CD4-positive, alpha-beta T cell (primary cell): ENCODE results near the gene MCRIP2. TPM values are rescaled to one million over a fixed set of nuclear protein-coding genes. Genes with fewer than 3 reads are reported as not detected.

ENCODE experiments used
- ATAC-seq: fragments of 200-7000 bp; cut with Tn5 transposase; one replicate; pipeline ENCODE4 v1.10.0; 2022; ENCODE audit warnings: mild to moderate bottlenecking; ENCODE audit not compliant: poor library complexity
- CTCF ChIA-PET: fragments of 350-600 bp; sonication (Branson Sonifier 250); formaldehyde crosslinking; loops from one replicate; lab custom pipeline; 2021; ENCODE audit warnings: antibody characterized with exemption, inconsistent platforms; lab: Charles Lee
- POLR2A ChIA-PET: fragments of 350-600 bp; sonication (Branson Sonifier 250); formaldehyde crosslinking; loops from one replicate; lab custom pipeline; 2021; ENCODE audit warnings: antibody characterized with exemption, inconsistent platforms; lab: Charles Lee
- DNase-seq, 14 experiments: peaks; one replicate each; pipeline ENCODE4 v3.0.0-alpha.2; 2013 to 2020; ENCODE audit warnings: mixed read lengths in 2 of 14
- H3K27ac ChIP-seq, 2 donors: one replicate each; pipeline versions ENCODE4 v1.5.1 to v1.7.0; 2013; ENCODE audit warnings: low read length in 2 of 2, low read depth in 1 of 2, mild to moderate bottlenecking in 1 of 2
- H3K27me3 ChIP-seq, 2 experiments: 1 replicate in 1 of 2; 2 replicates in 1 of 2; pipeline versions ENCODE4 v1.6.1 to v1.7.0; 2013; ENCODE audit warnings: low read length in 2 of 2, control low read depth in 1 of 2, mild to moderate bottlenecking in 1 of 2, moderate library complexity in 1 of 2; ENCODE audit not compliant: insufficient read depth in 2 of 2, control insufficient read depth in 1 of 2
- H3K36me3 ChIP-seq: one replicate; pipeline ENCODE4 v1.6.1; 2013; ENCODE audit warnings: low read length, control low read depth; ENCODE audit not compliant: insufficient read depth
- H3K4me1 ChIP-seq: one replicate; pipeline ENCODE4 v1.6.1; 2013; ENCODE audit warnings: low read length, control low read depth; ENCODE audit not compliant: insufficient read depth
- H3K4me3 ChIP-seq: one replicate; pipeline ENCODE4 v1.5.1; 2013; ENCODE audit warnings: mild to moderate bottlenecking, low read length, moderate library complexity
- H3K9me3 ChIP-seq, 2 experiments: 1 replicate in 1 of 2; 2 replicates in 1 of 2; pipeline versions ENCODE4 v1.6.1 to v1.7.0; 2013; ENCODE audit warnings: low read length in 2 of 2, mild to moderate bottlenecking in 2 of 2, control low read depth in 1 of 2, moderate library complexity in 1 of 2; ENCODE audit not compliant: control insufficient read depth in 1 of 2, insufficient read depth in 1 of 2
- H3K27ac Mint-ChIP-seq: one replicate; pipeline ENCODE4 v1.8.0; 2020; ENCODE audit warnings: mixed read lengths
- H3K27me3 Mint-ChIP-seq: one replicate; pipeline ENCODE4 v1.8.0; 2021; ENCODE audit warnings: mixed read lengths
- H3K36me3 Mint-ChIP-seq: one replicate; pipeline ENCODE4 v1.8.0; 2021; ENCODE audit warnings: low read depth, mixed read lengths
- H3K4me1 Mint-ChIP-seq: one replicate; pipeline ENCODE4 v1.8.0; 2021; ENCODE audit warnings: low read depth, mixed read lengths
- H3K4me3 Mint-ChIP-seq: one replicate; pipeline ENCODE4 v1.8.0; 2020; ENCODE audit warnings: mild to moderate bottlenecking, mixed read lengths
- H3K9me3 Mint-ChIP-seq: one replicate; pipeline ENCODE4 v1.8.0; 2020; ENCODE audit warnings: mixed read lengths
- CTCF ChIP-seq: fragments of 200-600 bp; IDR thresholded peaks from one replicate; pipeline ENCODE4 v1.8.0; 2022; ENCODE audit warnings: antibody characterized with exemption, mild to moderate bottlenecking
- intact Hi-C, 2 experiments: fragments of 100-400 bp; cut with DNase I in 1 of 2; cut with micrococcal nuclease in 1 of 2; formaldehyde crosslinking; loops; one replicate each; pipeline versions ENCODE4 v1.15.1 to v1.9.0; 2023 to 2025; cut with DNase I, micrococcal nuclease
- total RNA-seq, 174 experiments: library from RNA in 2 of 174; stranded (reverse) in 2 of 174; gene quantifications; one replicate each; pipeline ENCODE4 v1.2.3 and lab custom pipeline; 2021 to 2026

Gene MCRIP2
- total RNA-seq, 2 experiments from 2014 or later, result 11.4 to 14.6 TPM

DNA sequence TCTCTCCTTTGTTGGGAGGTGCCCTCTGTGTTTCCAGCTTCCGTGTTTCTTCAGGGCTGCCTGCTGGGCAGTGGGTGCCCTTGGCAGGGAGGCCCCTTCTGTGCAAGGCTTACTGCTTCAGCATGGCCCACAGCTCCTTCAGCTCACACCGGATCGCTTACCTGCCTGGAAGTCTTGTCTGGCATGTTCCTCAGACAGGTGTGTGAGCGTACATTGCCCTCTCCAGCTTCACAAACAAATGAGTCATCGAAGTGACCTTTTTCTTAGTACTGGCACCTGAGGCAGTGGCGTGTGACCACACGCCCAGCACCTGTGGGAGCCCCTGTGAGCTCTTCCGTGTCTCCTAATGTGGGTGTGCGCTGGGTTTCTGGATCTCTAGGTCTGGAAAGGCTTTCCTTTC lies 48.2 kb upstream of the MCRIP2 start:
- Mint-ChIP-seq H3K27me3 (no peaks in the 10 kb centered on the region), H3K36me3 (peaks cover 17% of the 10 kb centered on the region), H3K27ac (no peak overlapping the region), H3K4me3 (peak overlapping the region; percentile 48), H3K9me3 (no peaks in the 10 kb centered on the region), H3K4me1 (peaks cover 16% of the 10 kb centered on the region)
- ChIA-PET POLR2A (interaction anchor here (1.8 kb wide), 1 partner anchor 43 kb away, joined by 7 read pairs; the partner anchor contains the start of gene METTL26), CTCF (no interaction called here)
- Histone ChIP-seq H3K9me3 (no peaks in the 10 kb centered on the region), H3K4me1 (peaks cover 27% of the 10 kb centered on the region), H3K27ac (no peak overlapping the region), H3K27me3 (no peaks in the 10 kb centered on the region), H3K36me3 (peaks cover 2% of the 10 kb centered on the region), H3K4me3 (no peak overlapping the region)
- no peak for ATAC-seq
- intact Hi-C loops, result loop anchor here in 1 of 2 experiments (5.0 kb wide), 1 partner anchor 69 kb away; no protein-coding TSS in a partner anchor
- TF ChIP-seq CTCF, result no peak
- DNase-seq, result no peak

DNA sequence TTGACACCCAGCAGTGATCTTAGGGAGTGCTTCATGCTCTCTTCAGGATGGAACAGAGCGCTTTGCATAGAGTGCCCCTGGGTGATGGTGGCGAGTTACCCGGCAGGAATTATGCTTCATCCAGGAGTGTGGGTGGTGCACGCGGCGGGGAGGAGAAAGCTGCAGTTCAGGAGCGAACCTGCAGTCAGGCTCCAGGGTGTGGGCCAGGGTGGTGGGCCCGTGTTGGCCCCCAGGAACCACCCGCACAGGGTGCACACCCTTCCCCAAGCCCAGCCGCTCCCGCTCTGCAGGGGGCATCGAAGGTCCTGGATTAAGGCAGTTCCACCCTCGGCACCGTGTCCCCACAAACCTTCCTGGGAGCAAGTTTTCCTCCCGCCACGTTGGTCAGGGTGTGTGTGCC lies 47.8 kb upstream of the MCRIP2 start:
- Mint-ChIP-seq H3K27ac (no peak overlapping the region), H3K27me3 (no peaks in the 10 kb centered on the region), H3K9me3 (no peaks in the 10 kb centered on the region), H3K36me3 (peaks cover 14% of the 10 kb centered on the region), H3K4me3 (peak overlapping the region; percentile 48), H3K4me1 (peaks cover 16% of the 10 kb centered on the region)
- Histone ChIP-seq H3K9me3 (no peaks in the 10 kb centered on the region), H3K4me1 (peaks cover 24% of the 10 kb centered on the region), H3K36me3 (peaks cover 2% of the 10 kb centered on the region), H3K27me3 (no peaks in the 10 kb centered on the region), H3K4me3 (no peak overlapping the region), H3K27ac (no peak overlapping the region)
- TF ChIP-seq CTCF, result no peak
- ChIA-PET CTCF (interaction anchor here (1.0 kb wide), 1 partner anchor 15 kb away, joined by 3 read pairs; no protein-coding TSS in a partner anchor), POLR2A (interaction anchor here (1.8 kb wide), 1 partner anchor 43 kb away, joined by 7 read pairs; the partner anchor contains the start of gene METTL26)
- intact Hi-C loops, result loop anchor here in 1 of 2 experiments (5.0 kb wide), 1 partner anchor 68 kb away; no protein-coding TSS in a partner anchor
- DNase-seq, result no peak
- no peak for ATAC-seq

GRCh38 chr16:595094-595528 lies 46.5 kb upstream of the MCRIP2 start:
- Mint-ChIP-seq H3K4me3 (no peak overlapping the region), H3K27ac (no peak overlapping the region), H3K36me3 (peaks cover 9% of the 10 kb centered on the region), H3K27me3 (no peaks in the 10 kb centered on the region), H3K4me1 (peaks cover 16% of the 10 kb centered on the region), H3K9me3 (no peaks in the 10 kb centered on the region)
- DNase-seq (no peak), ATAC-seq (no peak)
- H3K27me3 ChIP-seq, result no peaks in the 10 kb centered on the region
- intact Hi-C loops, result no loop called here
- H3K36me3 ChIP-seq, result peaks cover 7% of the 10 kb centered on the region
- peaks cover 0 to 7% of the 10 kb centered on the region in 2 experiments for H3K9me3 ChIP-seq
- no peak overlapping the region for H3K4me3 ChIP-seq
- TF ChIP-seq CTCF, result no peak
- H3K4me1 ChIP-seq, result peaks cover 24% of the 10 kb centered on the region
- no peak overlapping the region for H3K27ac ChIP-seq
- ChIA-PET POLR2A (no interaction called here), CTCF (no interaction called here)
